HepG2 (cell line): ENCODE measurements around the gene JAKMIP2.
"Not testable (repeated sequence)": the region's sequence is repeated elsewhere in the genome, so short reads cannot be mapped to it uniquely, and the experiment has no call there.

Source experiments
- CBFB ChIP-seq: sonication (generic); formaldehyde crosslinking; IDR thresholded peaks from 2 replicates; pipeline ENCODE4 v1.4.0; 2020; ENCODE audit warnings: missing genetic modification reagents
- EZH2 ChIP-seq: conservative IDR thresholded peaks from 2 replicates; pipeline ENCODE4 v1.6.1; 2012; ENCODE audit warnings: mild to moderate bottlenecking, low read depth, low read length, moderate library complexity
- POLR2A ChIP-seq, 2 experiments: IDR thresholded peaks; 2 replicates each; pipeline ENCODE4 v1.6.1; 2011; ENCODE audit warnings: low read depth in 2 of 2, low read length in 2 of 2, mild to moderate bottlenecking in 1 of 2, moderate library complexity in 1 of 2; ENCODE audit not compliant: insufficient read depth in 1 of 2
- TAF1 ChIP-seq: sonication (generic); formaldehyde crosslinking; IDR thresholded peaks from 2 replicates; pipeline ENCODE4 v1.4.0; 2020; ENCODE audit warnings: missing genetic modification reagents
- ZFP41 ChIP-seq: sonication (generic); formaldehyde crosslinking; IDR thresholded peaks from 2 replicates; pipeline ENCODE4 v1.4.0; 2020; ENCODE audit warnings: mild to moderate bottlenecking, missing genetic modification reagents, borderline replicate concordance
- ZFP90 ChIP-seq: sonication (generic); formaldehyde crosslinking; IDR thresholded peaks from 2 replicates; pipeline ENCODE4 v1.8.0; 2022; ENCODE audit warnings: missing genetic modification reagents, mild to moderate bottlenecking, inconsistent platforms, borderline replicate concordance
- ZNF34 ChIP-seq: sonication (generic); formaldehyde crosslinking; IDR thresholded peaks from 2 replicates; pipeline ENCODE4 v1.4.0; 2020; ENCODE audit warnings: mild to moderate bottlenecking, missing genetic modification reagents, borderline replicate concordance
- TF ChIP-seq, protein P1 (sequence below): sonication (generic); formaldehyde crosslinking; IDR thresholded peaks from 2 replicates; pipeline ENCODE4 v1.4.0; 2020; ENCODE audit warnings: mild to moderate bottlenecking, missing genetic modification reagents
- TF ChIP-seq, protein P2 (sequence below): sonication (generic); formaldehyde crosslinking; IDR thresholded peaks from 2 replicates; pipeline ENCODE4 v1.5.0; 2020; ENCODE audit warnings: mild to moderate bottlenecking, missing genetic modification reagents, moderate library complexity
- TF ChIP-seq, protein P3 (sequence below): sonication (generic); formaldehyde crosslinking; IDR thresholded peaks from 2 replicates; pipeline ENCODE4 v1.5.1; 2020; ENCODE audit warnings: mild to moderate bottlenecking, moderate library complexity, missing genetic modification reagents

DNA sequence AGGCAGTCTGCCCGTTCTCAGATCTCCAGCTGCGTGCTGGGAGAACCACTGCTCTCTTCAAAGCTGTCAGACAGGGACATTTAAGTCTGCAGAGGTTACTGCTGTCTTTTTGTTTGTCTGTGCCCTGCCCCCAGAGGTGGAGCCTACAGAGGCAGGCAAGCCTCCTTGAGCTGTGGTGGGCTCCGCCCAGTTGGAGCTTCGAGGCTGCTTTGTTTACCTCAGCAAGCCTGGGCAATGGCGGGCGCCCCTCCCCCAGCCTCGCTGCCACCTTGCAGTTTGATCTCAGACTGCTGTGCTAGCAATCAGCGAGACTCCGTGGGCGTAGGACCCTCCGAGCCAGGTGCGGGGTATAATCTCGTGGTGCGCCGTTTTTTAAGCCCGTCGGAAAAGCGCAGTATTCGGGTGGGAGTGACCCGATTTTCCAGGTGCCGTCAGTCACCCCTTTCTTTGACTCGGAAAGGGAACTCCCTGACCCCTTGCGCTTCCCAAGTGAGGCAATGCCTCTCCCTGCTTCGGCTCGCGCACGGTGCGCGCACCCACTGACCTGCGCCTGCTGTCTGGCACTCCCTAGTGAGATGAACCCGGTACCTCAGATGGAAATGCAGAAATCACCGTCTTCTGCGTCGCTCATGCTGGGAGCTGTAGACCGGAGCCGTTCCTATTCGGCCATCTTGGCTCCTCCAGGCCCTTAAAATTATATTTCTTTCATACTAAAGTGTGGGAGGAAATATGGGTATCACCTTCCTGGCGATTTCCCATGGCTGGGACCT, 61.2 kb downstream of the JAKMIP2 start:
- TF ChIP-seq, protein P1, sequence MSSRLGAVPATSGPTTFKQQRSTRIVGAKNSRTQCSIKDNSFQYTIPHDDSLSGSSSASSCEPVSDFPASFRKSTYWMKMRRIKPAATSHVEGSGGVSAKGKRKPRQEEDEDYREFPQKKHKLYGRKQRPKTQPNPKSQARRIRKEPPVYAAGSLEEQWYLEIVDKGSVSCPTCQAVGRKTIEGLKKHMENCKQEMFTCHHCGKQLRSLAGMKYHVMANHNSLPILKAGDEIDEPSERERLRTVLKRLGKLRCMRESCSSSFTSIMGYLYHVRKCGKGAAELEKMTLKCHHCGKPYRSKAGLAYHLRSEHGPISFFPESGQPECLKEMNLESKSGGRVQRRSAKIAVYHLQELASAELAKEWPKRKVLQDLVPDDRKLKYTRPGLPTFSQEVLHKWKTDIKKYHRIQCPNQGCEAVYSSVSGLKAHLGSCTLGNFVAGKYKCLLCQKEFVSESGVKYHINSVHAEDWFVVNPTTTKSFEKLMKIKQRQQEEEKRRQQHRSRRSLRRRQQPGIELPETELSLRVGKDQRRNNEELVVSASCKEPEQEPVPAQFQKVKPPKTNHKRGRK: not testable (repeated sequence)
- not testable (repeated sequence) for TF ChIP-seq TAF1; POLR2A (IDR thresholded peaks at IDR 0.05; ENCODE audit: insufficient read depth in 1 of 2, low read depth in 2 of 2, low read length in 2 of 2); ZNF34 (CRISPR knock-in tag); EZH2; CBFB (CRISPR knock-in tag); ZFP41 (CRISPR knock-in tag); ZFP90 (CRISPR knock-in tag)
- TF ChIP-seq, protein P2, sequence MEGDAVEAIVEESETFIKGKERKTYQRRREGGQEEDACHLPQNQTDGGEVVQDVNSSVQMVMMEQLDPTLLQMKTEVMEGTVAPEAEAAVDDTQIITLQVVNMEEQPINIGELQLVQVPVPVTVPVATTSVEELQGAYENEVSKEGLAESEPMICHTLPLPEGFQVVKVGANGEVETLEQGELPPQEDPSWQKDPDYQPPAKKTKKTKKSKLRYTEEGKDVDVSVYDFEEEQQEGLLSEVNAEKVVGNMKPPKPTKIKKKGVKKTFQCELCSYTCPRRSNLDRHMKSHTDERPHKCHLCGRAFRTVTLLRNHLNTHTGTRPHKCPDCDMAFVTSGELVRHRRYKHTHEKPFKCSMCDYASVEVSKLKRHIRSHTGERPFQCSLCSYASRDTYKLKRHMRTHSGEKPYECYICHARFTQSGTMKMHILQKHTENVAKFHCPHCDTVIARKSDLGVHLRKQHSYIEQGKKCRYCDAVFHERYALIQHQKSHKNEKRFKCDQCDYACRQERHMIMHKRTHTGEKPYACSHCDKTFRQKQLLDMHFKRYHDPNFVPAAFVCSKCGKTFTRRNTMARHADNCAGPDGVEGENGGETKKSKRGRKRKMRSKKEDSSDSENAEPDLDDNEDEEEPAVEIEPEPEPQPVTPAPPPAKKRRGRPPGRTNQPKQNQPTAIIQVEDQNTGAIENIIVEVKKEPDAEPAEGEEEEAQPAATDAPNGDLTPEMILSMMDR (CRISPR knock-in tag): not testable (repeated sequence)
- TF ChIP-seq, protein P3, sequence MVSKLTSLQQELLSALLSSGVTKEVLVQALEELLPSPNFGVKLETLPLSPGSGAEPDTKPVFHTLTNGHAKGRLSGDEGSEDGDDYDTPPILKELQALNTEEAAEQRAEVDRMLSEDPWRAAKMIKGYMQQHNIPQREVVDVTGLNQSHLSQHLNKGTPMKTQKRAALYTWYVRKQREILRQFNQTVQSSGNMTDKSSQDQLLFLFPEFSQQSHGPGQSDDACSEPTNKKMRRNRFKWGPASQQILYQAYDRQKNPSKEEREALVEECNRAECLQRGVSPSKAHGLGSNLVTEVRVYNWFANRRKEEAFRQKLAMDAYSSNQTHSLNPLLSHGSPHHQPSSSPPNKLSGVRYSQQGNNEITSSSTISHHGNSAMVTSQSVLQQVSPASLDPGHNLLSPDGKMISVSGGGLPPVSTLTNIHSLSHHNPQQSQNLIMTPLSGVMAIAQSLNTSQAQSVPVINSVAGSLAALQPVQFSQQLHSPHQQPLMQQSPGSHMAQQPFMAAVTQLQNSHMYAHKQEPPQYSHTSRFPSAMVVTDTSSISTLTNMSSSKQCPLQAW (CRISPR knock-in tag): not testable (repeated sequence)
